K562 (cell line): Measurements from ENCODE around the gene ATF3. TPM values are rescaled to one million over a fixed set of nuclear protein-coding genes. Genes with fewer than 3 reads are reported as not detected.
A peak's percentile ranks its signal among the peaks of the same experiment; 100 is the strongest.

Experiments used
- E2F5 ChIP-seq: sonication (generic); formaldehyde crosslinking; IDR thresholded peaks from 2 replicates; pipeline ENCODE4 v1.8.0; 2022; ENCODE audit warnings: mild to moderate bottlenecking, missing genetic modification reagents
- ETS1 ChIP-seq: conservative IDR thresholded peaks from 2 replicates; pipeline ENCODE4 v1.6.1; 2011; ENCODE audit warnings: low read depth, mild to moderate bottlenecking, low read length; ENCODE audit not compliant: control insufficient read depth
- GABPB1 ChIP-seq: sonication (generic); formaldehyde crosslinking; IDR thresholded peaks from 2 replicates; pipeline ENCODE4 v1.8.0; 2022; ENCODE audit warnings: mild to moderate bottlenecking, missing genetic modification reagents
- HMG20A ChIP-seq: fragments of 450-650 bp; formaldehyde crosslinking; conservative IDR thresholded peaks from 2 replicates; pipeline ENCODE4 v1.4.0; 2020; ENCODE audit warnings: mild to moderate bottlenecking, mixed read lengths
- IFI16 ChIP-seq: fragments of 250-450 bp; sonication (Bioruptor Pico); IDR thresholded peaks from 2 replicates; pipeline ENCODE4 v2.1.2; 2022; ENCODE audit warnings: mild to moderate bottlenecking, inconsistent platforms
- JUN ChIP-seq, 2 experiments: sonication (generic) in 1 of 2; formaldehyde crosslinking in 1 of 2; IDR thresholded peaks; 2 replicates each; pipeline versions ENCODE4 v1.6.1 to v1.8.0; 2012 to 2022; ENCODE audit warnings: borderline replicate concordance in 2 of 2, mild to moderate bottlenecking in 2 of 2, improper control_type of control experiment in 1 of 2, low read depth in 1 of 2, low read length in 1 of 2, missing genetic modification reagents in 1 of 2
- NR2C2 ChIP-seq, 2 experiments: fragments of 200-800 bp in 1 of 2; sonication (Bioruptor generic) in 1 of 2; sonication (generic) in 1 of 2; formaldehyde crosslinking in 1 of 2; IDR thresholded peaks; 2 replicates each; pipeline versions ENCODE4 v1.6.1 to v1.8.0; 2016 to 2022; ENCODE audit warnings: mild to moderate bottlenecking in 1 of 2, missing compliant biosample characterization in 1 of 2, missing genetic modification characterization in 1 of 2, missing genetic modification reagents in 1 of 2
- PRDM10 ChIP-seq: fragments of 450-650 bp; IDR thresholded peaks from 2 replicates; pipeline ENCODE4 v1.6.1; 2018; ENCODE audit not compliant: partially characterized antibody
- RNF2 ChIP-seq: sonication (generic); IDR thresholded peaks from 2 replicates; pipeline ENCODE4 v1.6.1; 2016
- SP1 ChIP-seq: sonication (generic); formaldehyde crosslinking; IDR thresholded peaks from 2 replicates; pipeline ENCODE4 v1.8.1; 2022; ENCODE audit warnings: mild to moderate bottlenecking, missing genetic modification reagents
- ZNF512 ChIP-seq: IDR thresholded peaks from 2 replicates; pipeline ENCODE4 v1.6.1; 2016; ENCODE audit warnings: missing genetic modification characterization, missing compliant biosample characterization
- ZNF518B ChIP-seq: fragments of 250-450 bp; sonication (Bioruptor Pico); IDR thresholded peaks from 2 replicates; pipeline ENCODE4 v1.5.0; 2021; ENCODE audit warnings: mild to moderate bottlenecking, moderate library complexity
- ZNF586 ChIP-seq: fragments of 450-650 bp; formaldehyde crosslinking; conservative IDR thresholded peaks from 2 replicates; pipeline ENCODE4 v1.4.0; 2020; ENCODE audit warnings: mild to moderate bottlenecking, moderate library complexity
- polyA plus RNA-seq, 8 experiments: library from polyadenylated mRNA; depleted of rRNA in 4 of 8; stranded (reverse) in 5 of 8; unstranded in 3 of 8; fragments of >200 nt; fragmentation: Nextera tagmentation in 2 of 8; fragmentation: Illumina TruSeq in 1 of 8; extraction: Ambion mirVana in 2 of 8; extraction: Trizol in 1 of 8; gene quantifications; 2 replicates each; pipeline versions ENCODE4 v1.2.1 to v1.2.3, GENCODE V29; 2011 to 2014; ENCODE audit warnings: inconsistent platforms in 1 of 8, missing spikeins in 1 of 8
- total RNA-seq, 7 experiments: library from RNA; depleted of rRNA in 6 of 7; stranded (reverse); fragments of >200 nt in 6 of 7; fragmentation: Illumina TruSeq in 2 of 7; extraction: Trizol in 2 of 7; gene quantifications; 2 replicates each; pipeline versions ENCODE4 v1.2.1 to v1.2.3, GENCODE V29; 2011 to 2021; ENCODE audit warnings: low replicate concordance in 1 of 7

The ATF3 gene
- total and polyA plus RNA-seq, 9 of the 15 experiments (the other 6 are each of a cell fraction or from before 2014, with no cell fraction given) = 3.5 to 28.2 (median 19.8) TPM

GRCh38 chr1:212609701-212610574, 1.4 kb downstream of the ATF3 start (continued):
- TF ChIP-seq RNF2 = peak; percentile 28; the same call in 1 of the 2 replicates
- TF ChIP-seq PRDM10 = no peak
- TF ChIP-seq ETS1 = 0 out of 2 replicates have a peak, but pooled peaks have one; percentile 24
- 0 out of 2 replicates have a peak, but pooled peaks have one; percentile 4 for TF ChIP-seq JUN (IDR thresholded peaks at IDR 0.05; ENCODE audit: borderline replicate concordance, low read depth, low read length)
- no peak for TF ChIP-seq JUN (CRISPR knock-in tag; IDR thresholded peaks at IDR 0.05; ENCODE audit: borderline replicate concordance)
- 0 out of 2 replicates have a peak, but pooled peaks have one; percentile 8 for TF ChIP-seq GABPB1 (CRISPR knock-in tag)
- TF ChIP-seq ZNF586 (CRISPR knock-in tag) = no peak
- peak; percentile 73 for TF ChIP-seq ZNF512 (tag)
- TF ChIP-seq SP1 (CRISPR knock-in tag) = peak; percentile 40; the same call in 1 of the 2 replicates
- no peak for TF ChIP-seq HMG20A (CRISPR knock-in tag)
- TF ChIP-seq E2F5 = 0 out of 2 replicates have a peak, but pooled peaks have one; percentile 73
- no peak for TF ChIP-seq IFI16 (CRISPR knock-in tag)
- 0 out of 2 replicates have a peak, but pooled peaks have one; percentile 49 for TF ChIP-seq NR2C2 (CRISPR knock-in tag; IDR thresholded peaks at IDR 0.05)
- TF ChIP-seq NR2C2 (tag; IDR thresholded peaks at IDR 0.05) = no peak
- no peak for TF ChIP-seq ZNF518B
